Large intestine (tissue), 3 donors: ENCODE measurements around the gene RPS5. TPM values are rescaled to one million over a fixed set of nuclear protein-coding genes. Genes with fewer than 3 reads are reported as not detected.
A peak's percentile ranks its signal among the peaks of the same experiment; 100 is the strongest.

ENCODE experiments used
- DNase-seq, 2 donors: peaks; one replicate each; pipeline versions ENCODE4 v3.0.0 to v3.0.0-alpha.2; 2013
- H3K27ac ChIP-seq: one replicate; pipeline ENCODE4 v1.5.1; 2013; ENCODE audit warnings: low read length
- H3K27me3 ChIP-seq: 2 replicates; pipeline ENCODE4 v1.6.1; 2013; ENCODE audit warnings: low read length; ENCODE audit not compliant: control insufficient read depth, insufficient read depth
- H3K36me3 ChIP-seq: 2 replicates; pipeline ENCODE4 v1.6.1; 2013; ENCODE audit warnings: low read length; ENCODE audit not compliant: control insufficient read depth, insufficient read depth
- H3K4me1 ChIP-seq: one replicate; pipeline ENCODE4 v1.6.1; 2013; ENCODE audit warnings: low read length; ENCODE audit not compliant: control insufficient read depth, insufficient read depth
- H3K4me3 ChIP-seq: one replicate; pipeline ENCODE4 v1.5.1; 2013; ENCODE audit warnings: low read length
- H3K9me3 ChIP-seq: one replicate; pipeline ENCODE4 v1.6.1; 2013; ENCODE audit warnings: mild to moderate bottlenecking, low read depth, low read length, moderate library complexity; ENCODE audit not compliant: control insufficient read depth
- WGBS: methylation state at CpG from one replicate; pipeline ENCODE4 v1.1.5; 2013; ENCODE audit warnings: low lambda C conversion rate; ENCODE audit not compliant: insufficient coverage; 5-methylcytosine and 5-hydroxymethylcytosine counted together
- polyA plus RNA-seq: library from polyadenylated mRNA; unstranded; fragments of 120-200 nt; gene quantifications from one replicate; pipeline ENCODE4 v1.2.1, GENCODE V29; 2013

RPS5 gene
- polyA plus RNA-seq, 1 donor = 1,486 TPM

GRCh38 chr19:58406818-58407657, 20.0 kb downstream of the RPS5 start:
- H3K27me3 ChIP-seq = no peaks in the 10 kb centered on the region
- no peak overlapping the region for H3K27ac ChIP-seq
- peak overlapping the region; percentile 98 for H3K4me3 ChIP-seq
- DNase-seq = peak in 1 of 2 donors; percentile 26
- no CpG with 5 or more reads among the region's 10 CpGs for WGBS
- H3K36me3 ChIP-seq = no peaks in the 10 kb centered on the region
- peaks cover 4% of the 10 kb centered on the region for H3K9me3 ChIP-seq
- H3K4me1 ChIP-seq = peaks cover 6% of the 10 kb centered on the region

- H3K4me1 ChIP-seq = peaks cover 4% of the 10 kb centered on the region
- peak overlapping the region; percentile 86 for H3K27ac ChIP-seq
- H3K9me3 ChIP-seq = peaks cover 4% of the 10 kb centered on the region
- DNase-seq = peak in 1 of 2 donors; percentile 57
- no CpG with 5 or more reads among the region's 22 CpGs for WGBS
- peak overlapping the region; percentile 98 for H3K4me3 ChIP-seq
- H3K27me3 ChIP-seq = no peaks in the 10 kb centered on the region
- H3K36me3 ChIP-seq = no peaks in the 10 kb centered on the region
These were observed 20.6 kb downstream of the RPS5 start for GRCh38 chr19:58407658-58408151.

- Histone ChIP-seq H3K4me3 (peak within 1 kb of the TSS; percentile 98), H3K4me1 (peaks cover 4% of the 10 kb centered on the region), H3K9me3 (peaks cover 4% of the 10 kb centered on the region), H3K27me3 (no peaks in the 10 kb centered on the region), H3K27ac (peak within 1 kb of the TSS; percentile 86), H3K36me3 (no peaks in the 10 kb centered on the region)
- DNase-seq = peak; percentile 95 to 97
- no CpG with 5 or more reads among the region's 100 CpGs for WGBS
These were observed 21.3 kb downstream of the RPS5 start, which contains the start of gene ZNF584 for GRCh38 chr19:58408152-58409009. Gene ZNF584, plus strand, starts transcription at chr19:58408649. Its CDS starts 499 bp downstream, at chr19:58409148.

- Histone ChIP-seq H3K27me3 (no peaks in the 10 kb centered on the region), H3K9me3 (peaks cover 4% of the 10 kb centered on the region), H3K27ac (peak overlapping the region; percentile 86), H3K36me3 (no peaks in the 10 kb centered on the region), H3K4me3 (peak overlapping the region; percentile 98), H3K4me1 (no peaks in the 10 kb centered on the region)
- no CpG with 5 or more reads among the region's 34 CpGs for WGBS
- DNase-seq = no peak
These were observed 22.1 kb downstream of the RPS5 start for GRCh38 chr19:58409010-58409790.

GRCh38 chr19:58416604-58417003, 29.5 kb downstream of the RPS5 start:
- Histone ChIP-seq H3K4me1 (no peaks in the 10 kb centered on the region), H3K27ac (no peak overlapping the region), H3K4me3 (no peak overlapping the region), H3K27me3 (no peaks in the 10 kb centered on the region), H3K36me3 (peaks cover 38% of the 10 kb centered on the region), H3K9me3 (peaks cover 5% of the 10 kb centered on the region)
- WGBS = no CpG with 5 or more reads among the region's 5 CpGs
- no peak for DNase-seq

- no CpG with 5 or more reads among the region's 7 CpGs for WGBS
- DNase-seq = no peak
- Histone ChIP-seq H3K27ac (no peak overlapping the region), H3K4me1 (no peaks in the 10 kb centered on the region), H3K4me3 (no peak overlapping the region), H3K9me3 (peaks cover 5% of the 10 kb centered on the region), H3K27me3 (no peaks in the 10 kb centered on the region), H3K36me3 (peaks cover 38% of the 10 kb centered on the region)
These were observed 30.0 kb downstream of the RPS5 start for GRCh38 chr19:58417071-58417470.

- Histone ChIP-seq H3K9me3 (peaks cover 52% of the 10 kb centered on the region), H3K4me3 (no peak overlapping the region), H3K27ac (no peak overlapping the region), H3K4me1 (no peaks in the 10 kb centered on the region), H3K36me3 (peaks cover 16% of the 10 kb centered on the region), H3K27me3 (no peaks in the 10 kb centered on the region)
- no CpG with 5 or more reads among the region's 1 CpG for WGBS
- DNase-seq = no peak
These were observed 41.5 kb downstream of the RPS5 start for GRCh38 chr19:58428617-58429016.

GRCh38 chr19:58429745-58430144, 42.7 kb downstream of the RPS5 start:
- no peak overlapping the region for H3K27ac ChIP-seq
- H3K27me3 ChIP-seq = no peaks in the 10 kb centered on the region
- no peaks in the 10 kb centered on the region for H3K4me1 ChIP-seq
- DNase-seq = no peak
- H3K4me3 ChIP-seq = no peak overlapping the region
- H3K36me3 ChIP-seq = peaks cover 28% of the 10 kb centered on the region
- H3K9me3 ChIP-seq = peaks cover 60% of the 10 kb centered on the region

- Histone ChIP-seq H3K4me1 (peaks cover 2% of the 10 kb centered on the region), H3K36me3 (peaks cover 53% of the 10 kb centered on the region), H3K4me3 (no peak overlapping the region), H3K27ac (no peak overlapping the region), H3K9me3 (peaks cover 78% of the 10 kb centered on the region), H3K27me3 (no peaks in the 10 kb centered on the region)
- WGBS = no CpG with 5 or more reads among the region's 2 CpGs
- no peak for DNase-seq
These were observed 47.1 kb downstream of the RPS5 start for GRCh38 chr19:58434217-58434616.
